ACHN (cell line): Measurements from ENCODE around the gene NSFL1C.

ENCODE experiments used
- DNase-seq: peaks from one replicate; pipeline ENCODE4 v3.0.0-alpha.2; 2015
- in situ Hi-C: cut with HindIII; loops from 2 replicates; pipeline ENCODE4 v1.10.0; 2017; ENCODE audit warnings: low sequenced_read_pairs, low pct_ligation_motif_present, low pct_unique_long_range_greater_than_20kb

NSFL1C gene

GRCh38 chr20:1467355-1468116, 887 bp upstream of the NSFL1C start:
- in situ Hi-C loops, result no loop called here
- DNase-seq, result no peak

GRCh38 chr20:1467082-1467354, 369 bp upstream of the NSFL1C start:
- DNase-seq, result no peak
- in situ Hi-C loops, result no loop called here

- in situ Hi-C loops, result no loop called here
- DNase-seq, result no peak
Observed at GRCh38 chr20:1465470-1466210, 1.0 kb downstream of the NSFL1C start.

- in situ Hi-C loops, result no loop called here
- no peak for DNase-seq
Observed at GRCh38 chr20:1463971-1464570, 2.6 kb downstream of the NSFL1C start.

- in situ Hi-C loops, result no loop called here
- no peak for DNase-seq
Observed at GRCh38 chr20:1462834-1463233, 3.8 kb downstream of the NSFL1C start.

- DNase-seq, result no peak
- in situ Hi-C loops, result no loop called here
Observed at GRCh38 chr20:1462001-1462400, 4.6 kb downstream of the NSFL1C start.

- DNase-seq, result no peak
- in situ Hi-C loops, result no loop called here
Observed at GRCh38 chr20:1460275-1460674, 6.4 kb downstream of the NSFL1C start.

- DNase-seq, result no peak
- in situ Hi-C loops, result no loop called here
Observed at GRCh38 chr20:1457992-1458391, 8.7 kb downstream of the NSFL1C start.

- in situ Hi-C loops, result no loop called here
- DNase-seq, result peak; percentile 33
Observed at GRCh38 chr20:1456300-1456699, 10.3 kb downstream of the NSFL1C start.

- in situ Hi-C loops, result no loop called here
- no peak for DNase-seq
Observed at GRCh38 chr20:1450926-1451491, 15.6 kb downstream of the NSFL1C start.

- in situ Hi-C loops, result loop anchor here (25.0 kb wide), 1 partner anchor 137 kb away; no protein-coding TSS in a partner anchor
- DNase-seq, result no peak
Observed at GRCh38 chr20:1449370-1449769, 17.3 kb downstream of the NSFL1C start.

- in situ Hi-C loops, result loop anchor here (25.0 kb wide), 1 partner anchor 136 kb away; no protein-coding TSS in a partner anchor
- DNase-seq, result no peak
Observed at GRCh38 chr20:1448081-1448620, 18.5 kb downstream of the NSFL1C start.

GRCh38 chr20:1446536-1446935, 20.1 kb downstream of the NSFL1C start:
- DNase-seq, result no peak
- in situ Hi-C loops, result loop anchor here (25.0 kb wide), 1 partner anchor 134 kb away; no protein-coding TSS in a partner anchor

GRCh38 chr20:1443085-1443484, 23.6 kb downstream of the NSFL1C start:
- in situ Hi-C loops, result loop anchor here (25.0 kb wide), 1 partner anchor 131 kb away; no protein-coding TSS in a partner anchor
- DNase-seq, result no peak

- no peak for DNase-seq
- in situ Hi-C loops, result loop anchor here (25.0 kb wide), 1 partner anchor 130 kb away; no protein-coding TSS in a partner anchor
Observed at GRCh38 chr20:1442304-1442703, 24.3 kb downstream of the NSFL1C start.

- DNase-seq, result no peak
- in situ Hi-C loops, result loop anchor here (25.0 kb wide), 1 partner anchor 129 kb away; no protein-coding TSS in a partner anchor
Observed at GRCh38 chr20:1441133-1441532, 25.5 kb downstream of the NSFL1C start.

- in situ Hi-C loops, result loop anchor here (25.0 kb wide), 1 partner anchor 128 kb away; no protein-coding TSS in a partner anchor
- peak; percentile 23 for DNase-seq
Observed at GRCh38 chr20:1440024-1440423, 26.6 kb downstream of the NSFL1C start.

GRCh38 chr20:1438361-1438760, 28.3 kb downstream of the NSFL1C start:
- in situ Hi-C loops, result loop anchor here (25.0 kb wide), 1 partner anchor 126 kb away; no protein-coding TSS in a partner anchor
- DNase-seq, result no peak
